ENCODE data around the gene MYZAP.
A peak's percentile ranks its signal among the peaks of the same experiment; 100 is the strongest.

MYZAP gene

DNA sequence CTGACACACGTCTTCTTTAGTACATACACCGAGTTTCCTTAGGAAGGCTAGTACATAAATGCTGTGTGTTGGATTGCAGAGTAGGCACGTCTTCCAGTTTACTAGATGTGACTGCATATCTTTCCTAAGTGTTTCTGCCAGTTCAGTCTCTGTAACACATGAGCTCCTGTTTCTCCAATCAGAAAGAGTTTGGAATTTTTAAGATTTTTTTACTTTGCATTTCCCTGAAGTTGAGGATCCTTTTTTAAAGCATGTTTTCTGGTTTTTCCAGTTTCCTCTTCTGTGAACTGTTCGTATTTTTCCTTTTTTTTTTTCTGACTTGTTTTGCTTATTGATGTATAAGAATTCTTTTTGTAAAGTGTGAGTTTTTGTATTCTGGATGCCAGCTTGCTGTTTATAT is 107.3 kb downstream of the MYZAP start:
- DNase-seq (ENCODE audit: low read depth): no peak
- TF ChIP-seq CTCF (IDR thresholded peaks at IDR 0.05; ENCODE audit: low read length, missing control alignments): no peak
- no peak overlapping the region for H3K4me3 ChIP-seq (replicated peaks; ENCODE audit: low read depth, low read length)

DNA sequence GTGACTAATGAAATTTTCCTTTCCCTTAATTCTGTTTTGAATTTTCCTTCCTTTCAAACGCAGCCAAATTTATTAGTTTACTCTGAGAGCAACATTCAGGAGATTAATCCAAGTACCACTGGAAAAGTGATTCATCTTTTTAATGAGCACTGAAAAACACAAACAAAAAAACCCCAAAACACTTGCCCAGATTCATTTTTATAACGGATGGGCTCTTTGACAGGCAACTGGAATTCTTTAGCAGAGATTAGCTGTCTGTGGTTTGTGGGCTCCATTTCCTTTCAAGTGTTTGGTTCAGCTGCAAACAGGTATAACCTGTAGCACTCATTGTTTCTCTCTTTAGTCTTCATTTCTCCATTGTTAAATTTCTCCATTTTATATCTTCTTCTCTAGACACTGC is 111.7 kb downstream of the MYZAP start:
- DNase-seq (ENCODE audit: low read depth): no peak
- TF ChIP-seq CTCF (IDR thresholded peaks at IDR 0.05; ENCODE audit: low read length, missing control alignments): no peak
- H3K4me3 ChIP-seq (replicated peaks; ENCODE audit: low read depth, low read length): no peak overlapping the region

DNA sequence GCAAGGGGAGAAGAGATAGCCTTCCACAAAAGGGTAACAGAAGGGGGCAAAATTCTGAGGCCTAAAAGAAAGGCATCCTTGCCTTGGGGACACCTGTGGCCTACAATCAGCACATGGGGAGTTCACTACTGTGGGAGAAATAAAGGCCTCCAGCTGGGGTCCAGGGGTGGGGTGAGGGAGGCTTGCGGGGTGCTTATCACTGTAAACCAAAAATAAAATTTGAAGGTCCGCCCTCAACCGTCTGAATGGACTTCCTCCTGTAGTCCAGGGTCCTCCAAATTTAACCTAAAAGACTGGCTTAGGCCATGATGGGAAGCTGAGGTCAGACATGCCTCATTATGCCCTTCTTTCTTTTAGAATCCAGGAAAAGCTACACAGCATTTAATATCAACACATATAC is 112.7 kb downstream of the MYZAP start:
- no peak for DNase-seq (ENCODE audit: low read depth)
- H3K4me3 ChIP-seq (replicated peaks; ENCODE audit: low read depth, low read length): no peak overlapping the region
- TF ChIP-seq CTCF (IDR thresholded peaks at IDR 0.05; ENCODE audit: low read length, missing control alignments): no peak

DNA sequence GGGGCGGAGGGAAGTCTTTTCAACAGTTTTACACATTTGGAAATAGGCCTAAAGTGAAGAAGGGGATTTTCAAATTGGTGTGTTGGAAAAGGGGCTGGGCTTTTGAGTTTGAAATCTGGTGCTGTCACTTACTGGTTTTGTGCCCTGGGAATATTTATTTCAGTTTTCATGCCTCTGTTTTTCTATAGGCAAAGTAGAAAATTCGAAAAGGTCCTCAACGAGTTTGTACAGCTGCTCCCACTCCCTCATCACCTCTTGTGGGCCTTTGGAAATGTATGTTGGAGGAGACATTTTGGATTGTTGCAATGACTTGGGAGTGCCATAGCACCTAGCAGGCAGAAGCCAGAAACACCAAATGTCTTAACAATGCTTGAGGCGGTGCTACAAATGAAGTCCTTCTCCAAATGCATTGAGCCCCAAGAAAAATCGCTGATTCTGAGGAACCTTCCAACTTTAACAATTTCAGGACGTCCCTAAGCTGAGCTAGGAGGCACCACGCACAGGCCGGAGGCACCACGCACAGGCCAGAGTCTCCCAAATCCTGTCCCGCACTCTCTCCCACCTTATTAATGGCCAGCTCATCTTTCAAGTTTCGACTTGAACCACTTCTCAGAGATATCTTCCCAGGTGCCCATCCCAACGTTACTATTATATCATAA is 114.2 kb downstream of the MYZAP start:
- H3K4me3 ChIP-seq (replicated peaks; ENCODE audit: low read depth, low read length): peak overlapping the region; percentile 98
- no peak for DNase-seq (ENCODE audit: low read depth)
- TF ChIP-seq CTCF (IDR thresholded peaks at IDR 0.05; ENCODE audit: low read length, missing control alignments): no peak

GRCh38 chr15:57706405-57707209 is 114.9 kb downstream of the MYZAP start, which contains the start of gene POLR2M:
Gene POLR2M (plus strand): TSS chr15:57706714. CDS start chr15:57706843, 129 bp downstream.
- TF ChIP-seq CTCF (IDR thresholded peaks at IDR 0.05; ENCODE audit: low read length, missing control alignments): no peak
- peak; percentile 100 for DNase-seq (ENCODE audit: low read depth)
- peak within 1 kb of the TSS; percentile 98 for H3K4me3 ChIP-seq (replicated peaks; ENCODE audit: low read depth, low read length)

DNA sequence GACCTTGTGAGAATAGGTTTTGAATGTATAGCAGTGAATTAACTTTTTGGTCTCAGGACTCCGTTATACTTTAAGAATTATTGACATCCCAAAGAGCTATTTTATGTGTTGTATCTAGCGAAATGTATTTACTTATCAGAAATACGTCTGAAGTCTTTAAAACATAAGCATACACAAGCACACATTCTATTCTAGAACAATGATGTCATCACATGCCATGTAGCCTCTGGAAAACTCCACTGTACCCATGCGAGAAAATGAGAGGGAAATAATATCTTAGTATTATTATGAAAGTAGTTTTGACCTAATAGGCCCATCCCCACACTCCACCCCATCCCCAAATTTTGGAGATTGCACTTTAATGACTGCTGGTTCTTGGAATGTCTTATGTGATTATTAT is 116.3 kb downstream of the MYZAP start:
- DNase-seq (ENCODE audit: low read depth): peak; percentile 53
- H3K4me3 ChIP-seq (replicated peaks; ENCODE audit: low read depth, low read length): peak overlapping the region; percentile 98
- no peak for TF ChIP-seq CTCF (IDR thresholded peaks at IDR 0.05; ENCODE audit: low read length, missing control alignments)

All from fibroblast of pulmonary artery (primary cell).